Prostate gland (tissue), 2 donors: ENCODE measurements around the gene ZBTB8B. TPM values are rescaled to one million over a fixed set of nuclear protein-coding genes. Genes with fewer than 3 reads are reported as not detected.
A peak's percentile ranks its signal among the peaks of the same experiment; 100 is the strongest.
"Not testable (repeated sequence)": the region's sequence is repeated elsewhere in the genome, so short reads cannot be mapped to it uniquely, and the experiment has no call there.

ENCODE experiments used
- DNase-seq: peaks from one replicate; pipeline ENCODE4 v3.0.0-alpha.2; 2019; ENCODE audit warnings: low spot score
- H3K27ac ChIP-seq, 2 donors: fragments of 200-600 bp; sonication (generic); 2 replicates each; pipeline ENCODE4 v1.5.1; 2017 to 2019
- H3K27me3 ChIP-seq: fragments of 200-600 bp; sonication (generic); replicated peaks from 2 replicates; pipeline ENCODE4 v1.5.1; 2019; ENCODE audit not compliant: insufficient read depth
- H3K36me3 ChIP-seq, 2 donors: fragments of 200-600 bp; sonication (generic); 1 replicate in 1 of 2; 2 replicates in 1 of 2; pipeline versions ENCODE4 v1.5.1 to v1.8.1; 2017 to 2019
- H3K4me1 ChIP-seq: fragments of 200-600 bp; sonication (generic); replicated peaks from 2 replicates; pipeline ENCODE4 v1.5.1; 2019
- H3K4me3 ChIP-seq, 2 donors: fragments of 200-600 bp; sonication (generic); 2 replicates each; pipeline ENCODE4 v1.5.1; 2017 to 2019
- H3K9me3 ChIP-seq: fragments of 200-600 bp; sonication (generic); 2 replicates; pipeline ENCODE4 v1.5.1; 2017
- POLR2A ChIP-seq: fragments of 450-650 bp; IDR thresholded peaks from one replicate; pipeline ENCODE4 v1.6.1; 2016; ENCODE audit warnings: antibody characterized with exemption, mild to moderate bottlenecking
- POLR2AphosphoS5 ChIP-seq: sonication (generic); formaldehyde crosslinking; IDR thresholded peaks from one replicate; pipeline ENCODE4 v1.6.1; 2017; ENCODE audit warnings: antibody characterized with exemption
- WGBS: methylation state at CpG from one replicate; pipeline ENCODE4 v1.1.5; 2018; 5-methylcytosine and 5-hydroxymethylcytosine counted together
- intact Hi-C: fragments of 100-400 bp; cut with DNase I; formaldehyde crosslinking; loops from one replicate; pipeline ENCODE4 v1.14.2; 2022
- total RNA-seq, 2 donors: library from RNA; depleted of rRNA; stranded (reverse); fragments of >200 nt; gene quantifications; one replicate each; pipeline ENCODE4 v1.1.0, GENCODE V29; 2016
- TF ChIP-seq, protein P1 (sequence below), 4 experiments: fragments of 200-600 bp in 2 of 4; fragments of 450-650 bp in 2 of 4; sonication (generic) in 2 of 4; IDR thresholded peaks; 1 replicate in 3 of 4; 2 replicates in 1 of 4; pipeline ENCODE4 v1.5.1; 2016 to 2019; ENCODE audit warnings: antibody characterized with exemption in 4 of 4, mild to moderate bottlenecking in 2 of 4, moderate library complexity in 2 of 4

The ZBTB8B gene
- total RNA-seq, 2 donors from 2014 or later = 0.18 to 0.45 TPM

- intact Hi-C loops = no loop called here
- H3K9me3 ChIP-seq = no peaks in the 10 kb centered on the region
- H3K27me3 ChIP-seq = no peaks in the 10 kb centered on the region
- WGBS = 96% methylated on average over 3 of the region's 3 CpGs
- TF ChIP-seq, protein P1, sequence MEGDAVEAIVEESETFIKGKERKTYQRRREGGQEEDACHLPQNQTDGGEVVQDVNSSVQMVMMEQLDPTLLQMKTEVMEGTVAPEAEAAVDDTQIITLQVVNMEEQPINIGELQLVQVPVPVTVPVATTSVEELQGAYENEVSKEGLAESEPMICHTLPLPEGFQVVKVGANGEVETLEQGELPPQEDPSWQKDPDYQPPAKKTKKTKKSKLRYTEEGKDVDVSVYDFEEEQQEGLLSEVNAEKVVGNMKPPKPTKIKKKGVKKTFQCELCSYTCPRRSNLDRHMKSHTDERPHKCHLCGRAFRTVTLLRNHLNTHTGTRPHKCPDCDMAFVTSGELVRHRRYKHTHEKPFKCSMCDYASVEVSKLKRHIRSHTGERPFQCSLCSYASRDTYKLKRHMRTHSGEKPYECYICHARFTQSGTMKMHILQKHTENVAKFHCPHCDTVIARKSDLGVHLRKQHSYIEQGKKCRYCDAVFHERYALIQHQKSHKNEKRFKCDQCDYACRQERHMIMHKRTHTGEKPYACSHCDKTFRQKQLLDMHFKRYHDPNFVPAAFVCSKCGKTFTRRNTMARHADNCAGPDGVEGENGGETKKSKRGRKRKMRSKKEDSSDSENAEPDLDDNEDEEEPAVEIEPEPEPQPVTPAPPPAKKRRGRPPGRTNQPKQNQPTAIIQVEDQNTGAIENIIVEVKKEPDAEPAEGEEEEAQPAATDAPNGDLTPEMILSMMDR (IDR thresholded peaks at IDR 0.05) = no peak
- TF ChIP-seq POLR2AphosphoS5 = no peak
- TF ChIP-seq POLR2A = no peak
- no peak overlapping the region for H3K4me3 ChIP-seq
- no peaks in the 10 kb centered on the region for H3K4me1 ChIP-seq
- DNase-seq = no peak
- H3K36me3 ChIP-seq = no peaks in the 10 kb centered on the region
- H3K27ac ChIP-seq = no peak overlapping the region
These were observed 7.0 kb downstream of the ZBTB8B start for GRCh38 chr1:32471695-32472362.

DNA sequence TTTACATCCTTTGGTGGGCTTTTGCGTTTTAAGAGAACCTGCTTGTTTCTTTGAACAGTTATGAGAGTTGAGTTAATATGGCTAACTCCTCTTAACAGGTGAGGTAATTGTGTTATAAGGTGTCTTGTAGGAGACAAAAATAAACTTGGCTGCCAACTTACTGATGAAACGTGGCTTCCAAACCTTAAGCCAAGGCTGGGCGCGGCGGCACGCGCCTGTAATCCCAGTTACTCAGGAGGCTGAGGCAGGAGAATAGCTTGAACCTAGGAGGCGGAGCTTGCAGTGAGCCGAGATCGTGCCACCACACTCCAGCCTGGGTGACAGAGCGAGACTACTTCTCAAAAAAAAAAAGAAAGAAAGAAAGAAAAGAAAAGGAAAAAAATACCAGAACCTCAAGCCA is 8.1 kb downstream of the ZBTB8B start:
- H3K36me3 ChIP-seq, H3K9me3 ChIP-seq, DNase-seq, H3K4me3 ChIP-seq, H3K27me3 ChIP-seq, H3K4me1 ChIP-seq, intact Hi-C loops, H3K27ac ChIP-seq: not testable (repeated sequence)
- WGBS = 80% methylated on average over 11 of the region's 11 CpGs

DNA sequence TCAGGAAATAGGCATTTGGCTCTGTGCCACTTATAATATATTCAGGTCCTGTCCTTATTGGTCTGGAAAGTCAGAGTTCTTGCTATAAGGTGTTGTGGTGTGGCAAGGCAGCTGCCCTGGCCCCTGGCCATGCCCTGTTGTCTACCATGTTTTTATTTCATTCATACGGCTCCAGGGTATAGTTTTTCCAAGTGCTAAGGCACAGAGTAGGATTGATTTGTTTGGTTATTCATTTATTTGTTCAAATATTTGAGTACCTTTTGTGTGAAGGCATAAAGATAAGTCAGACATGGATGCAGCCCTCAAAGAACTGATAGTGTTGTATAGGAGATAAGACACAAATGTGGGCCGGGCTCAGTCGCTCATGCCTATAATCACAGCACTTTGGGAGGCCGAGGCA is 10.1 kb downstream of the ZBTB8B start:
- H3K27ac ChIP-seq = no peak overlapping the region
- no peaks in the 10 kb centered on the region for H3K9me3 ChIP-seq
- no peak for TF ChIP-seq POLR2A
- TF ChIP-seq, protein P1 (IDR thresholded peaks at IDR 0.05) = no peak
- TF ChIP-seq POLR2AphosphoS5 = peak; percentile 31
- H3K36me3 ChIP-seq = no peaks in the 10 kb centered on the region
- intact Hi-C loops = no loop called here
- 55% methylated on average over 4 of the region's 4 CpGs for WGBS
- no peak overlapping the region for H3K4me3 ChIP-seq
- DNase-seq = no peak
- no peaks in the 10 kb centered on the region for H3K27me3 ChIP-seq
- H3K4me1 ChIP-seq = no peaks in the 10 kb centered on the region

DNA sequence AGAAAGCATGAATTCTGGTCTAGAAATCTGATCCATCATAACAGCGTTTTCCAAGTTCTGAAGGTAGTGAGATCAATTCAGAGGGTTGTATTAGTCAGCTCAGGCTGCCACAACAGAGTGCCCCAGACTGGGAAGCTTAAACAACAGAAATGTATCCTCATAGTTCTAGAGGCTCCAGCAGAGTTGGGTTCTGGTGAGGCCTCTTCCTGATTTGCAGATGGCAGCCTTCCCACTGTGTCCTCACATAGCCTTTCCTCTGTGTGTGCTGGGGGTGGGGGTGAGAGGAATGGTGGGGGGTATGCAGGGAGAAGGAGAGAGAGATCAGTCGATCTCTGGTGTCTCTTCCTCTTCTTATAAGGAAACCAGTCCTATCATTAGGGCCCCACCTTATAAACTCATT is 15.1 kb downstream of the ZBTB8B start:
- Histone ChIP-seq H3K4me1 (no peaks in the 10 kb centered on the region), H3K27me3 (no peaks in the 10 kb centered on the region), H3K4me3 (no peak overlapping the region), H3K36me3 (no peaks in the 10 kb centered on the region), H3K27ac (no peak overlapping the region), H3K9me3 (no peaks in the 10 kb centered on the region)
- intact Hi-C loops = no loop called here
- no peak for DNase-seq
- TF ChIP-seq POLR2A (no peak), POLR2AphosphoS5 (no peak)
- TF ChIP-seq, protein P1 (IDR thresholded peaks at IDR 0.05) = no peak
- WGBS = 57% methylated on average over 2 of the region's 2 CpGs

DNA sequence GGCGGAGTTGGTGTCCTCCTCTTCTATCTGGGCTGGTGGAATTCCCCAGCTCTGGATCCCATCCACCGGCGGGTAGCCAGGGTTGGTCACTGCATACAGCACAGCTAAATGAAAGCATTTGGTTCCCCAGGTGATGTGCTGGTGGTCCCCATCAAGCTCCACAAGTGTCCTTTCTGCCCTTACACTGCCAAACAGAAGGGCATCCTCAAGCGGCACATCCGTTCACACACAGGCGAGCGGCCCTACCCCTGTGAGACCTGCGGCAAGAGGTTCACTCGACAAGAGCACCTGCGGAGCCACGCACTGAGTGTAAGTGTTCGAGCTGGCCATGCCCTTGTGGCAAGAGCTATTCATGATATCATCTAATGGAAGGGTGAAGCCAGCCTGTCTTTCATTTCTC is 15.9 kb downstream of the ZBTB8B start:
- TF ChIP-seq, protein P1 (IDR thresholded peaks at IDR 0.05) = no peak
- TF ChIP-seq POLR2AphosphoS5 (no peak), POLR2A (no peak)
- DNase-seq = no peak
- no peaks in the 10 kb centered on the region for H3K27me3 ChIP-seq
- no peaks in the 10 kb centered on the region for H3K36me3 ChIP-seq
- intact Hi-C loops = no loop called here
- no peaks in the 10 kb centered on the region for H3K4me1 ChIP-seq
- 92% methylated on average over 12 of the region's 12 CpGs for WGBS
- no peak overlapping the region for H3K4me3 ChIP-seq
- H3K27ac ChIP-seq = no peak overlapping the region
- H3K9me3 ChIP-seq = no peaks in the 10 kb centered on the region

DNA sequence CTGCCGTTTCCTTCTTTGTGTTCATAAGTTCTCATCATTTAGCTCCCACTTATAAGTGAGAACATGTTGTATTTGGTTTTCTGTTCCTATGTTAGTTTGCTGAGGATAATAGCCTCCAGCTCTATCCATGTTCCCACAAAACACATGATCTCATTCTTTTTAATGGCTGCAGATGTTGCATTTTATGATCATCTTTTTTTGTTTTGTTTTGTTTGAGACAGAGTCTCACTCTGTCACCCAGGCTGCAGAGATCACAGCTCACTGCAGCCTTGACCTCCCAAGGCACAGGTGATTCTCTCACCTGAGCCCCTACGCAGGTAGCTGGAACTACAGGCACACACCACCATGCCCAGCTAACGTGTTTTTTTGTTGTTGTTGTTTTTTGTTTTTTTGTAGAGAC is 16.9 kb downstream of the ZBTB8B start:
- H3K4me1 ChIP-seq, H3K36me3 ChIP-seq, DNase-seq, H3K9me3 ChIP-seq, intact Hi-C loops, H3K27me3 ChIP-seq, H3K4me3 ChIP-seq, H3K27ac ChIP-seq: not testable (repeated sequence)
- WGBS = 60% methylated on average over 3 of the region's 3 CpGs
